OCI-LY7 (cell line): ENCODE measurements around the gene KAZN. TPM values are rescaled to one million over a fixed set of nuclear protein-coding genes. Genes with fewer than 3 reads are reported as not detected.
A peak's percentile ranks its signal among the peaks of the same experiment; 100 is the strongest.

Experiments used
- BruUV-seq: library from RNA; stranded (reverse); fragments of 400-500 nt; replicated peaks from 2 replicates; lab custom pipeline; 2021; lab: Mats Ljungman, UMichigan
- CTCF ChIA-PET: fragments of 300-600 bp; sonication (Branson Sonifier 250); formaldehyde crosslinking; loops from one replicate; lab custom pipeline; 2022; ENCODE audit warnings: antibody characterized with exemption; ENCODE audit not compliant: unreplicated experiment; lab: Charles Lee
- POLR2A ChIA-PET: fragments of 300-600 bp; sonication (Branson Sonifier 250); formaldehyde crosslinking; loops from one replicate; lab custom pipeline; 2022; ENCODE audit warnings: antibody characterized with exemption; lab: Charles Lee
- DNase-seq: peaks from one replicate; pipeline ENCODE4 v3.0.0-alpha.2; 2015; ENCODE audit warnings: low spot score
- H2AFZ ChIP-seq: fragments of 200-600 bp; sonication (generic), shearing (Covaris generic); 2 replicates; pipeline ENCODE4 v1.6.1; 2014; ENCODE audit warnings: mild to moderate bottlenecking, antibody characterized with exemption, low read length, moderate library complexity
- H3K27ac ChIP-seq: fragments of 200-600 bp; sonication (generic); 2 replicates; pipeline ENCODE4 v1.5.1; 2014; ENCODE audit warnings: mixed run types, low read depth, mild to moderate bottlenecking, moderate library complexity, low read length, inconsistent platforms; ENCODE audit not compliant: poor library complexity, severe bottlenecking
- H3K36me3 ChIP-seq: fragments of 200-600 bp; sonication (generic); 2 replicates; pipeline ENCODE4 v1.6.1; 2014; ENCODE audit warnings: mild to moderate bottlenecking, antibody characterized with exemption, low read length, moderate library complexity, mixed read lengths; ENCODE audit not compliant: insufficient read depth
- H3K4me1 ChIP-seq: fragments of 200-600 bp; sonication (generic); 2 replicates; pipeline ENCODE4 v1.5.1; 2014; ENCODE audit warnings: mild to moderate bottlenecking, low read length; ENCODE audit not compliant: insufficient read depth, poor library complexity, severe bottlenecking
- H3K4me2 ChIP-seq: fragments of 200-600 bp; sonication (generic); 2 replicates; pipeline ENCODE4 v1.6.1; 2014; ENCODE audit warnings: mild to moderate bottlenecking, low read length
- H3K4me3 ChIP-seq: fragments of 200-600 bp; sonication (generic); 2 replicates; pipeline ENCODE4 v1.5.1; 2014; ENCODE audit warnings: mild to moderate bottlenecking, low read depth, low read length; ENCODE audit not compliant: poor library complexity, severe bottlenecking
- H3K79me2 ChIP-seq: fragments of 200-600 bp; sonication (generic); 2 replicates; pipeline ENCODE4 v1.6.1; 2016; ENCODE audit warnings: low read depth, mild to moderate bottlenecking, low read length, moderate library complexity, mixed read lengths; ENCODE audit not compliant: insufficient read depth
- H3K9me2 ChIP-seq: fragments of 200-600 bp; sonication (generic); 2 replicates; pipeline ENCODE4 v1.6.1; 2016; ENCODE audit warnings: mild to moderate bottlenecking, low read length, mixed read lengths; ENCODE audit not compliant: insufficient read depth
- H3K9me3 ChIP-seq: fragments of 200-600 bp; sonication (generic); 2 replicates; pipeline ENCODE4 v1.6.1; 2014; ENCODE audit warnings: mild to moderate bottlenecking, mixed run types, low read length, mixed read lengths
- H4K20me1 ChIP-seq: fragments of 200-600 bp; sonication (generic); 2 replicates; pipeline ENCODE4 v1.6.1; 2014; ENCODE audit warnings: mild to moderate bottlenecking, antibody characterized with exemption, low read length, moderate library complexity, mixed read lengths; ENCODE audit not compliant: insufficient read depth
- CTCF ChIP-seq: fragments of 200-600 bp; sonication (generic); conservative IDR thresholded peaks from 2 replicates; pipeline ENCODE4 v1.5.1; 2014; ENCODE audit warnings: mild to moderate bottlenecking, antibody characterized with exemption, low read length, moderate library complexity, mixed read lengths
- EZH2phosphoT487 ChIP-seq: fragments of 200-600 bp; sonication (generic); IDR thresholded peaks from 2 replicates; pipeline ENCODE4 v1.6.1; 2018; ENCODE audit warnings: low read depth, borderline replicate concordance, mild to moderate bottlenecking, mixed run types, antibody characterized with exemption, low read length, moderate library complexity, mixed read lengths
- intact Hi-C: fragments of 100-400 bp; cut with micrococcal nuclease; formaldehyde crosslinking; loops from one replicate; pipeline ENCODE4 v1.10.0; 2022; ENCODE audit not compliant: unreplicated experiment
- total RNA-seq, 2 experiments: library from RNA; depleted of rRNA in 1 of 2; stranded (reverse); fragments of >200 nt in 1 of 2; shearing (Covaris generic) in 1 of 2; gene quantifications; 2 replicates each; pipeline ENCODE4 v1.2.3, GENCODE V29; 2014 to 2022

Gene KAZN
- total RNA-seq, 2 experiments from 2014 or later, result 0.40 to 2.4 TPM

- H3K4me1 ChIP-seq, result no peaks in the 10 kb centered on the region
Measured at GRCh38 chr1:15057834-15058233, 459.3 kb downstream of the KAZN start.

GRCh38 chr1:15058261-15058660, 459.8 kb downstream of the KAZN start:
- no peaks in the 10 kb centered on the region for H3K4me1 ChIP-seq
- POLR2A ChIA-PET, result interaction anchor here (0.6 kb wide), 2 partner anchors 232 to 382 kb away, joined by 3 to 4 read pairs; no protein-coding TSS in a partner anchor
- intact Hi-C loops, result no loop called here
- peaks cover 4% of the 10 kb centered on the region; the same call in 1 of the 2 replicates for H3K9me3 ChIP-seq
- H3K4me3 ChIP-seq, result no peak overlapping the region
- H3K36me3 ChIP-seq, result no peaks in the 10 kb centered on the region
- no peak overlapping the region for H3K27ac ChIP-seq
- DNase-seq, result no peak
- TF ChIP-seq EZH2phosphoT487 (no peak), CTCF (0 out of 2 replicates have a peak, but pooled peaks have one; percentile 17)
- H3K9me2 ChIP-seq, result no peaks in the 10 kb centered on the region
- CTCF ChIA-PET, result no interaction called here
- no peaks in the 10 kb centered on the region for H3K79me2 ChIP-seq
- no peak overlapping the region for H3K4me2 ChIP-seq
- H4K20me1 ChIP-seq, result no peaks in the 10 kb centered on the region
- H2AFZ ChIP-seq, result no peak overlapping the region
- no TSS peak for BruUV-seq

More at GRCh38 chr1:15057834-15058233, 459.3 kb downstream of the KAZN start:
- DNase-seq, result no peak
- Histone ChIP-seq H4K20me1 (no peaks in the 10 kb centered on the region), H3K36me3 (no peaks in the 10 kb centered on the region), H3K27ac (no peak overlapping the region), H3K4me2 (no peak overlapping the region), H3K79me2 (no peaks in the 10 kb centered on the region), H3K4me3 (no peak overlapping the region), H3K9me2 (no peaks in the 10 kb centered on the region), H3K9me3 (peaks cover 4% of the 10 kb centered on the region; the same call in 1 of the 2 replicates), H2AFZ (no peak overlapping the region)
- POLR2A ChIA-PET, result interaction anchor here (0.6 to 0.7 kb wide), 2 partner anchors 14 to 382 kb away, joined by 3 read pairs; no protein-coding TSS in a partner anchor
- intact Hi-C loops, result no loop called here
- BruUV-seq, result no TSS peak
- CTCF ChIA-PET, result no interaction called here
- no peak for TF ChIP-seq CTCF
- no peak for TF ChIP-seq EZH2phosphoT487

- no TSS peak for BruUV-seq
- CTCF ChIA-PET, result interaction anchor here (0.6 kb wide), 1 partner anchor 409 kb away, joined by 3 read pairs; no protein-coding TSS in a partner anchor
- POLR2A ChIA-PET, result no interaction called here
- Histone ChIP-seq H2AFZ (no peak overlapping the region), H3K27ac (no peak overlapping the region), H3K79me2 (no peaks in the 10 kb centered on the region), H3K36me3 (no peaks in the 10 kb centered on the region), H3K9me3 (peaks cover 4% of the 10 kb centered on the region; the same call in 1 of the 2 replicates), H3K4me2 (no peak overlapping the region), H3K4me1 (no peaks in the 10 kb centered on the region), H4K20me1 (no peaks in the 10 kb centered on the region), H3K4me3 (no peak overlapping the region), H3K9me2 (no peaks in the 10 kb centered on the region)
- TF ChIP-seq CTCF (no peak), EZH2phosphoT487 (no peak)
- intact Hi-C loops, result loop anchor here (5.0 kb wide), 1 partner anchor 42 kb away; no protein-coding TSS in a partner anchor
- DNase-seq, result no peak
Measured at GRCh38 chr1:15060104-15060503, 461.6 kb downstream of the KAZN start.
